ENCODE measurements around the gene GCGR. TPM values are rescaled to one million over a fixed set of nuclear protein-coding genes. Genes with fewer than 3 reads are reported as not detected.

The GCGR gene
- total RNA-seq, 1 donor = not detected

Other genes with a start within 250 kb of the GCGR start
- 46.5 TPM for gene NPLOC4, start 167.0 kb upstream of the GCGR start, total RNA-seq
- gene TSPAN10, start 167.0 kb upstream of the GCGR start, total RNA-seq = 0.10 TPM
- gene PDE6G, start 147.6 kb upstream of the GCGR start, total RNA-seq = 2.1 TPM
- 19.3 TPM for gene OXLD1, start 137.5 kb upstream of the GCGR start, total RNA-seq
- 4.4 TPM for gene CCDC137, start 137.4 kb upstream of the GCGR start, total RNA-seq
- 15.5 TPM for gene ARL16, start 120.4 kb upstream of the GCGR start, total RNA-seq
- 57.0 TPM for gene HGS, start 120.1 kb upstream of the GCGR start, total RNA-seq
- gene MRPL12, start 100.8 kb upstream of the GCGR start, total RNA-seq = 3.7 TPM
- 1.5 TPM for gene SLC25A10, start 91.9 kb upstream of the GCGR start, total RNA-seq
- 32.3 TPM for gene MCRIP1, start 29.1 kb downstream of the GCGR start, total RNA-seq
- gene PPP1R27, start 30.9 kb downstream of the GCGR start, total RNA-seq = not detected
- 239 TPM for gene P4HB, start 56.4 kb downstream of the GCGR start, total RNA-seq
- gene ARHGDIA, start 67.2 kb downstream of the GCGR start, total RNA-seq = 189 TPM
- 77.9 TPM for gene ALYREF, start 87.4 kb downstream of the GCGR start, total RNA-seq
- gene ANAPC11, start 87.6 kb downstream of the GCGR start, total RNA-seq = 36.3 TPM
- gene NPB, start 98.1 kb downstream of the GCGR start, total RNA-seq = 0.10 TPM
- gene PCYT2, start 107.2 kb downstream of the GCGR start, total RNA-seq = 10.6 TPM
- 21.6 TPM for gene SIRT7, start 114.0 kb downstream of the GCGR start, total RNA-seq
- gene MAFG, start 123.6 kb downstream of the GCGR start, total RNA-seq = 14.9 TPM
- 0.52 TPM for gene PYCR1, start 133.2 kb downstream of the GCGR start, total RNA-seq
- gene MYADML2, start 143.1 kb downstream of the GCGR start, total RNA-seq = not detected
- gene NOTUM, start 157.0 kb downstream of the GCGR start, total RNA-seq = not detected
- 10.3 TPM for gene ASPSCR1, start 173.5 kb downstream of the GCGR start, total RNA-seq
- 18.6 TPM for gene CENPX, start 218.7 kb downstream of the GCGR start, total RNA-seq
- 5.5 TPM for gene LRRC45, start 219.2 kb downstream of the GCGR start, total RNA-seq
- 0.63 TPM for gene RAC3, start 227.5 kb downstream of the GCGR start, total RNA-seq
- gene DCXR, start 233.5 kb downstream of the GCGR start, total RNA-seq = 25.2 TPM
- gene RFNG, start 247.7 kb downstream of the GCGR start, total RNA-seq = 13.7 TPM
- gene GPS1, start 247.7 kb downstream of the GCGR start, total RNA-seq = 47.4 TPM